GM18508 (cell line): ENCODE results near the gene ICA1.
A peak's percentile ranks its signal among the peaks of the same experiment; 100 is the strongest.

Experiments used
- ATAC-seq: cut with Tn5 transposase; IDR thresholded peaks from one replicate; pipeline ENCODE4 v1.9.1; 2021; ENCODE audit warnings: moderate number of reproducible peaks; ENCODE audit not compliant: insufficient read depth, unreplicated experiment

ICA1 gene

GRCh38 chr7:8205031-8205387 lies 57.0 kb downstream of the ICA1 start:
- ATAC-seq = no peak

DNA sequence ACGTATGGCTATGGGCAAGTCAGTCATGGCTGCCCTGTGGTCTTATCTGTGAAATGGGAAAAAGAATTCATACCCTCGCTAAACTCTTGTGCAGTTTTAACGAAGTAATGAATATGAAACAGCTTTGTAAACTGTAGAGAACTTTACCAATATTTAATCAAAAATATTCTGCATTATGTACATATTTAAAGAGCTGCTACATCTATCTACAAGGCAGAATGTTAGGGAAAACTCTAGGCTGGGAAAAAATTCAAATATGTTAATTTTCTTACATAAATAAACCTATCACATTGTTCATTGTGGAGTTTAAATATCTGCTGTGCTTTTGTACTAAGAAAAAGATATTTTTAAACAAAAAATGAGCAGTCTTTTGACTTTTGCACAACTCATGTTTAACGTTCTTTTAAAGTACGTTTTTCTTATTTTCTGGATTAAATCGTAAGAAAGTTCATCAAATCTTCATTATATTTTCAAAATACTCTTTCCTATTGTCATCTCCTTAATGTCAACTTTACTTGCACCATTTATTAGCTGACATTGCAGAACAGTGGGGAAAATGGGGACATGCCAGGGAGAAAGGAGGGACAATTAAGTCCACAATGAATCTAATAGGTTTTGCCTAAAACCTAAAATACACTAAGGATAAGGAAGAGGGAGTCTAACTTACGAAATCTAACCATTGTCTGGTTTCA lies 57.5 kb downstream of the ICA1 start:
- no peak for ATAC-seq

DNA sequence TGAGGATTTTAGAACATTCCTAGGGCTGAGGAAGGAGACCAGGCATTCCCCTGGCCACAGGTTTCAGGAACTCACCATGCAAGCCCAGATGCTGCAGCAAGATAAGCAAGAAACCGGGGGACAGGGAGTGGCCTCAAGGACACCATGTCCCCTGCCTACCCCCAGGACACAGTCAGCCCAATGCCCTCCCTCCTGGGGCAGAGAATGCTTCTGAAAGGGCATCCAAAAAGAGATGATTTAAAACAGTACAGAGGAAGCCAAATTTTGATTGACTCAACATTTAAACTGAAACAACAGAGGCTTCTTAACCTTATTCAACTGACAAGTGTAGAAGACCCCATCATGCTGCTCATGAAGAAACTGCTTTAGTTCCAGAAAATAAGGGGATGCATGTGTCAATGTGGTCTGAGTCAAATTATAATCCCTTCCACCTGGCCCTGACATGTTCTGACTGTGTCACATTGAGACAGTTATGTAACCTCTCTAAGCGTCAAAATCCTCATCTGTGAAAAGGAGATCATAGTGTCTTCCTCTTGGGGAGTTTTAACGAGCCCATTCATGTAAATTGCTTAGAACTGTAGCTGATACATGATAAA lies 60.0 kb downstream of the ICA1 start:
- no peak for ATAC-seq

DNA sequence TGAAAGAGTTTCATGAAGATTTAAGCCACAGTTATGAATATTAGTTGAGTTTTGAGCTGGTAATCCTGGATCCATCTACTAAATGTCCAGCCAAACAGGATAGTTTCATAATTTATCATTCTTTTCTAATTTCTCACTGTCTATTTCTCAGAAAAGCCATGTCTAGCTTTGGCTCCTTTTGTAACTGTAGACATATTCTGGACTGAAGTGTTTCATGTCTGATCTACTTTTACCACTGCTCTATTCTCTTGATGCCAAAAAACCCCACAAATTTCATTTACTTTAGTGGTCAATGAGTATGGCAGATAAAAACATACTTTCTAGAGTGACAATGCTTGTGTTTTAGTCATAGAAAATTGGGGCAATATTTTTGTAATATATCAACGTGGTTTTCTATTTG lies 61.2 kb downstream of the ICA1 start:
- no peak for ATAC-seq

DNA sequence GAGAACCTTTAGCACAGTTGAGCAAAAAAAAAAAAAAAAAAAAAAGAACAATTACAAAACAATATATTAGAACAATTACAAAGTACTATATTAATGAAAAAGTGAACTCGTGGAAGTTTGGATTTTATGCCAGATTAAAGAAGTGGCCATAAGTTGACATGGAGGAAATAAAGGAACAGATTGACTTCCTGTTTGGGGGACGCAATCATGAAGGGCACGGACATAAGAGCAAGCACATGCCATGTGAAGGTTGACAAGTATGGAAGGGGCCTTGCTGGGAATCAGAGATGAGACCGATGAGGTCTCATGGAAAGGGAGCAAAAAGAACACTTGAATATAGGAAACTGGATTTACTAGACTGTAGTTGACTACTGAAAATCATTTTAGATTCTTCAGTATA lies 61.7 kb downstream of the ICA1 start:
- ATAC-seq = no peak

DNA sequence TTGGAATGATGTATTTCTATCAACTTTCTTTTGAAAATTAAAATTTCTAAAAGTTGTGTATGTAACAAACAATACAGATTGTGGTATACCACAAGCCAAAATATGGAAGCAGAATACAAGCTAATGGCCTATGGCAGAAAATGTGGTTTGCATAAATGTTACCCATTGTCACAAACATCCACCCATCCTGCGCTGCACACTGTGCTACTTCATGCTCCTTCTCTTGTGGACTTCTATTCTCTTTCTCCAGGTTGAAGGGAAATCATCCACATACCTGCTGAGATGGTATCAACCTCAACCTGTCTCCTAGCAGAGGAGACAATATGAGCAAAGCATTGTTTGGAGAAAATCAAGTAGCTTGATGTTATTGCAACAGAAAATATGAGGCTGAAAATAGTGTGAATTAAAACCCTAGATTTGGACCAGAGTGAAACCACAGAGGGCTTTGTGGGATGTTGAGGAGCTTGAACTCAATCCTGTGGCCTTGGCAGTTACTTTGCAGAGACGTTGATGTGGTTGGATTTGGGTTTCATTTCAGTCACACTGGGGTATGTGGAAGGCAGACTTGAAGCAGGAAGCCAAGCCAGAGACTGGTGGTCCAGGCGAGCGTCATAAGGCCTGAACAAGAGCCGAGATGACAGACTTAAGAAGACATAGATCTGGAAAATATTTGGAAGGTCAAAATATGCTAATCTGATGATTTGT lies 63.8 kb downstream of the ICA1 start:
- no peak for ATAC-seq

GRCh38 chr7:8192897-8193296 lies 69.1 kb downstream of the ICA1 start:
- ATAC-seq = no peak

GRCh38 chr7:8190119-8190895 lies 71.7 kb downstream of the ICA1 start:
- ATAC-seq = no peak

DNA sequence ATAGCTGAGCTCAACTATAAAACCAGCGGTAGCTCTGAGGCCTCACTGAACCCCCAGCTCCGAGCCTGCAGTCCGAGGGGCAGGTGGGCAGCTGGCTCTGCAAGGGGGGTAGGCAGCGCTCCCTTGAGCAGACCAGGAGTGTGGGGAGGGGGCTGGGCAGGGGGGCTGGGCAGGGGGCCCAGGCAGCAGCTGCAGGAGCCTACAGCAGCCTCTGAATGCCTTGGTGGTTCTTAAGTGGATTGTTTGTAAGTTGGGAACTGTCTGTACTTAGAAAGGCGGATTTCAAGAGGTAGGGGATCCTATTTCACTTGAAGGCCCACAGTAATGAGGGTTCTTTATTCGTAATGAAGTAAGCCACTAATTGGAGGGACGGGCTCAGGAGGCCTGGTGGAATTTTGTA lies 72.3 kb downstream of the ICA1 start:
- no peak for ATAC-seq

- ATAC-seq = no peak
Measured at GRCh38 chr7:8185926-8186683, 75.9 kb downstream of the ICA1 start.

GRCh38 chr7:8184221-8184620 lies 77.7 kb downstream of the ICA1 start:
- no peak for ATAC-seq

GRCh38 chr7:8179486-8179885 lies 82.5 kb downstream of the ICA1 start:
- no peak for ATAC-seq

- ATAC-seq = no peak
Measured at GRCh38 chr7:8178353-8178752, 83.6 kb downstream of the ICA1 start.

GRCh38 chr7:8177109-8177933 lies 84.6 kb downstream of the ICA1 start:
- peak; percentile 42 for ATAC-seq

DNA sequence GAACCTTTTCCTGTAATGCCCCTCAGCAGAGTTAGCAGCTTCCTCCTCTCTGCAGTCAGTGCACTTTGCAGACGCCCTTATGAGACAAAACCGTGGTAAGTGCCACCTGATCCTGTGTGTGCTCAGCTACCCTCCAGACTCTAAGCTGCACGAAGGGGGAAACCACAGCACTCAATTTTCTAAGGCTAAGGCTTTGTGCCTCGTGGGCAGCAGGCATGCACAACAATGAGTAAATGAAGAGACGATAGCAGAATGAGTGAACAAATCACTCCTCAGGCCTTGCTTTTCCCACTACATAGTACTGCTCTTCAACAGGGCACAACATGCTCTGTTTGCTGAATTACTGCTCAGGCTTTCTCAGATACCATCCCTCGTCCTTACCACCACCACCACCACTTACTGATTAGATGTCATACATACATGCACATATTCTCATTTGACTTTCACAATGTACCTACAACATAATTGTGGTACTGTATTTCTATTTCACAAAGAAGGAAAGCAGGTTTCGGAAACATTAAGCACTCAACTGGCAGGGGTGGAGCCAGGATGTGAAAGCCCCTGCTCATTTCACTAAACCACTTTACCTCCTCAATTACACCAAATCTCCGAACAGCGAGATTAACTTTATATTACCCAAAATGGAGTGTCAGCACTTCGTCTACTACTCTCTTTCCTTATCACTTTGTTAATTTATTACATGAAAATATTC lies 85.4 kb downstream of the ICA1 start:
- peak; percentile 63 for ATAC-seq

- no peak for ATAC-seq
Measured at GRCh38 chr7:8175929-8176369, 86.0 kb downstream of the ICA1 start.

DNA sequence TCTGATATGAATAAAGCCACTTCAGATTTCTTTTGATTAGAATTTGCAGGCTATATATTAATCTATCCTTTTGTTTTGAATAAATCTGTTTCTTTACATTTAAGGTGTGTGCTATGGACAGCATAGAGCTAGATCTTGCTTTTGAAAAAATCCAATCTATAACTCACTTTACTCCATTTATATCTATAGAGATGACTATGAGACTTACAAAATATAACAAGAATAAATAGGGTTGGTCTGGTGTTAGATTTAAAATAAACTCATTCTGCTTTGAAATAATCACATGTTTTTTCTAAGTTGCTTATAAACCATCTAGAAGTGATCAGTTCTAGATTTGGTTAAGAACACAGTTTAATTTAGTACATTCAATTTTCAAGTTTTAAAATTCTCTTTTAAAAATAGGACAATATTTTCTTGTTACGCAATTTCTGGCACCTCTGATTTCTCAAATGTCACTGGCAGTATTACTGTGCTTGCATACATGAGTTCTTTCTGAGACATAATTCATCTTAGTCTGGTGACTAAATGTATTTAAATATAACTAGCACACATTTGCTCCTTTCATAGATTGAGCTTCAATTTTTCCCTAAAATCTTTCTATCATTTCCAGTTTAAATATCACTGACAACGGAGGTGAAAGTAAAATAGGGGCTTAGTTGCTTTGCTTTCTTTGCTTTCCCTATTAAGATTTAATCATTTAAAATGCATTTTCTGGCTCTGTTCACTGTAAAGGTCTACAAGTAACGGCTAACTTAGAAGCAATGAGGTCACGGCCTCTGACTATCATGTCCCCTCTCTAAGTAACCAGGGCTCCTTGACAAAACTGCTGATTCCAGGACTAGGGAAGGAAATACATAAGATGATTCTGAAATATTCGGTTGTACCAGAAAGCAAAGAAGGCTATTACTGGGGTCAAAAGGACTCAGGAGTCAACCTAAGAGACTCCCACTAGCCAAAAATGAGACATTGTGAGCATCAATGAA lies 89.3 kb downstream of the ICA1 start:
- ATAC-seq = no peak

GRCh38 chr7:8169171-8169570 lies 92.8 kb downstream of the ICA1 start:
- no peak for ATAC-seq
